ENCODE measurements around the gene C11orf65.
"Not testable (repeated sequence)": the region's sequence is repeated elsewhere in the genome, so short reads cannot be mapped to it uniquely, and the experiment has no call there.

GRCh38 chr11:108417551-108417950 lies 49.8 kb downstream of the C11orf65 start:
- not testable (repeated sequence) for TF ChIP-seq CTCF, POLR2A (IDR thresholded peaks at IDR 0.05)

Measured in uterus (tissue), 2 donors.